ENCODE results near the gene PPP2R5E.

- TF ChIP-seq EZH2 (IDR thresholded peaks at IDR 0.05; ENCODE audit: borderline replicate concordance, low read depth, low read length, severe bottlenecking) (no peak), POLR2A (IDR thresholded peaks at IDR 0.05; ENCODE audit: low read depth, low read length) (no peak), POLR2AphosphoS5 (IDR thresholded peaks at IDR 0.05; ENCODE audit: insufficient read depth, low read depth, low read length) (no peak)
- TF ChIP-seq, protein P1, sequence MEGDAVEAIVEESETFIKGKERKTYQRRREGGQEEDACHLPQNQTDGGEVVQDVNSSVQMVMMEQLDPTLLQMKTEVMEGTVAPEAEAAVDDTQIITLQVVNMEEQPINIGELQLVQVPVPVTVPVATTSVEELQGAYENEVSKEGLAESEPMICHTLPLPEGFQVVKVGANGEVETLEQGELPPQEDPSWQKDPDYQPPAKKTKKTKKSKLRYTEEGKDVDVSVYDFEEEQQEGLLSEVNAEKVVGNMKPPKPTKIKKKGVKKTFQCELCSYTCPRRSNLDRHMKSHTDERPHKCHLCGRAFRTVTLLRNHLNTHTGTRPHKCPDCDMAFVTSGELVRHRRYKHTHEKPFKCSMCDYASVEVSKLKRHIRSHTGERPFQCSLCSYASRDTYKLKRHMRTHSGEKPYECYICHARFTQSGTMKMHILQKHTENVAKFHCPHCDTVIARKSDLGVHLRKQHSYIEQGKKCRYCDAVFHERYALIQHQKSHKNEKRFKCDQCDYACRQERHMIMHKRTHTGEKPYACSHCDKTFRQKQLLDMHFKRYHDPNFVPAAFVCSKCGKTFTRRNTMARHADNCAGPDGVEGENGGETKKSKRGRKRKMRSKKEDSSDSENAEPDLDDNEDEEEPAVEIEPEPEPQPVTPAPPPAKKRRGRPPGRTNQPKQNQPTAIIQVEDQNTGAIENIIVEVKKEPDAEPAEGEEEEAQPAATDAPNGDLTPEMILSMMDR (IDR thresholded peaks at IDR 0.05; ENCODE audit: extremely low read depth in 1 of 2, insufficient read depth in 1 of 2, low read depth in 1 of 2, low read length in 2 of 2), result no peak
Measured at GRCh38 chr14:63512861-63513260, 30.3 kb downstream of the PPP2R5E start.

Data from endothelial cell of umbilical vein (primary cell).